G401 (cell line): ENCODE measurements around the gene SYNPR. TPM values are rescaled to one million over a fixed set of nuclear protein-coding genes. Genes with fewer than 3 reads are reported as not detected.

Source experiments
- DNase-seq: peaks from one replicate; pipeline ENCODE4 v3.0.0-alpha.2; 2015; ENCODE audit warnings: low spot score
- in situ Hi-C: cut with HindIII; loops from 2 replicates; pipeline ENCODE4 v1.10.0; 2016; ENCODE audit warnings: low sequenced_read_pairs, mixed read lengths
- total RNA-seq: library from RNA; depleted of rRNA; stranded (reverse); fragments of >200 nt; shearing (Covaris generic); gene quantifications from 2 replicates; pipeline ENCODE4 v1.2.3, GENCODE V29; 2014

The SYNPR gene
- total RNA-seq, 1 experiment from 2014 or later, result not detected

- in situ Hi-C loops, result no loop called here
- no peak for DNase-seq
Observed at GRCh38 chr3:63580151-63580550, 302.0 kb downstream of the SYNPR start.

DNA sequence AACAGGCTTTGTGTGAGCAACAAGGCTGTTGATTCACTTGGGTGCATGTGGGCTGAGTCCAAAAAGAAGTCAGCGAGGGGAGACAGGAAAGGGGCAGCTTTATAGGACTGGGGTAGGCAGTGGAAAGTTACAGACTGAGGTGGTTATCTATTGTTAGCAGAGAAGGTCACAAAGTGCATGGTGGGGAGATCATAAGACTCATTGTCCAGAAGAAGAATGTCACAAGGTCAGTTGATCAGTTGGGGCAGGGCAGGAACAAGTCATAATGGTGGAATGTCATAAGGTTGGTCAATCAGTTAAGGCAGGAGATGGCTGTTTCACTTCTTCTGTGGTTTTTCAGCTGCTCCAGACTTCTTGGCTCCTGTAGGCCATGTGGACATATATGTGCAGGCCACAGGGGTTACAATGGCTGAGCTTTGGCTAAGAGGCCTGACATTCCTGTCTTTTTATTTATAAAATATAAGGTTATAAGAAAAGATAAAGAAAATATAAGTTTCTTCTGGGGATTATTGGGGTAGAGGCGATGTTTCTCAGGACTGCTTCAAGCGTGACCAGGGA, 304.9 kb downstream of the SYNPR start:
- no peak for DNase-seq
- in situ Hi-C loops, result no loop called here

DNA sequence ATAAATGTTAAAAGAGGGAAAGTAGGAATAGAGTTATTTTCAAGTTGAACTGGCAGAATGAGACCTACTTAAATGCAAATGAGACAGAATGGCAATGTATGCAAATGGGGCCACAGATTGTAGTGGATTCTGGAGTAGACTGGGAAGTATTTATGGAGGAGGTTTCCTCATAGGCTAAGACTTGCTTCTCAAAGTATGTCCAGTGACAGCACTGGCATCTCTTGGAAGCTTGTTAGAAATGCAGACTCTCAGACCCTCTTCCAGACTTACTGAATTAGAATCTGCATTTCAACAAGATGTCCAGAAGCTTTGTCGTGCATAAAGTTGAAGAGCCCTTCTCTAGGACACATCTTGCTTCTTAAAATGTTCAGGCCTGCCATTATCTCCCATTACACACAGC, 306.6 kb downstream of the SYNPR start:
- in situ Hi-C loops, result no loop called here
- DNase-seq, result no peak

DNA sequence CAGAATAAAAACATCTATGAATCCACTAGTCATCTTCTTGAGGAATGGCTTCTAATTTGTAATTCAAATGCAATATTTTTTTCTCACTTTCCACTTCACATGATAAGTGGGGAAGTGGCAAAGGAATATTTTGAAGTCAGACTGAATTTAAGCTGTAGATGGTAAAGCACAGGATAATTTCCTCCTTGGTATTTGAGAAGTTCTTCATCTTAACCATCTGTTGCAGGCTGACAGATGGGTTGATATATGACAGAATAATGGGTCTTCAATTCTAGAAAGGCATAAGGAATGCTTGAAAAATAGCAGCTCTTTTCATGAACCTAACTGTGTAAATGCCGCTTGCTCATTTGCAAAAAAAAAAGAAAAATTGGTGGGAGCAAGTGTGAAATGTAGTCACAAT, 307.8 kb downstream of the SYNPR start:
- DNase-seq, result peak; percentile 9
- in situ Hi-C loops, result no loop called here

GRCh38 chr3:63588895-63589294, 310.8 kb downstream of the SYNPR start:
- in situ Hi-C loops, result no loop called here
- DNase-seq, result no peak

DNA sequence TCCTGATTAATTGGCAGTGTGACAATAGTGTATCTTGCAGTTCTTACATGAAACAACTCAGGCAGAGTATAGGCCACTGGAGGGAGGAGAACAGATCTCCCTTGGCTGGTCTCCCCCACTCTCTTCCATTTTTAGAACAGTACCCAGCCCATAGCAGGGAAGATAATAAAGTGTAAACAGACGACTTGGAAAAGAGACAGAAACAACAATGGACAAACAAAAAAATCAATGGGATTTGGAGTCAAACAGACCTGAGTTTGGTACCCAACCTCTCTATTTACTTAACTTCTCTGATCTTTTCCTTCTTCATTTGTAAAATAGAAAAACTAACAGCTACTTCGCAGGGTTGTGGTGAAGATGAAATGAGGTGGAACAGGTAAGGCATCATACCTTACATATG, 315.7 kb downstream of the SYNPR start:
- in situ Hi-C loops, result no loop called here
- DNase-seq, result no peak

- no peak for DNase-seq
- in situ Hi-C loops, result no loop called here
Observed at GRCh38 chr3:63595221-63595620, 317.1 kb downstream of the SYNPR start.

- in situ Hi-C loops, result no loop called here
- no peak for DNase-seq
Observed at GRCh38 chr3:63597019-63597418, 318.9 kb downstream of the SYNPR start.

- in situ Hi-C loops, result no loop called here
- no peak for DNase-seq
Observed at GRCh38 chr3:63607716-63608115, 329.6 kb downstream of the SYNPR start.

DNA sequence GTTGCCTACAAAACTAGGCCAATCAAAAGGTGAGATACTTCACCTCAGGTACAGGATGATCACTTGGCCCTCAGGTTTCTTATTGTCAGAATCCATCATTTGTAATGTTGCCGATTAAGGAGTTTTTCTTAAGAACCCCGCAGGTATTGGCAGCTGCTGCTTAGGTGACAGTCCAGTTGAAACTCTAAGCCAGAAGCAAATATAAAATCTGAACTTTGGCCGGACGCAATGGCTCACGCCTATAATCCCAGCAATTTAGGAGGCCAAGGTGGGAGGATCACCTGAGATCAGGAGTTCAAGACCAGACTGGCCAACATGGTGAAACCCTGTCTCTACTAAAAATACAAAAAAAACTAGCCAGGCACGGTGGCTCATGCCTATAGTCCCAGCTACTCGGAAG, 331.3 kb downstream of the SYNPR start:
- in situ Hi-C loops, result no loop called here

GRCh38 chr3:63609834-63610233, 331.7 kb downstream of the SYNPR start:
- in situ Hi-C loops, result no loop called here
- no peak for DNase-seq

More for the DNA sequence above, 331.3 kb downstream of the SYNPR start:
- no peak for DNase-seq

- in situ Hi-C loops, result no loop called here
- no peak for DNase-seq
Observed at GRCh38 chr3:63611382-63611781, 333.3 kb downstream of the SYNPR start.

- in situ Hi-C loops, result no loop called here
- no peak for DNase-seq
Observed at GRCh38 chr3:63613561-63613960, 335.5 kb downstream of the SYNPR start.

GRCh38 chr3:63617391-63617790, 339.3 kb downstream of the SYNPR start:
- DNase-seq, result no peak

GRCh38 chr3:63624941-63625560, 346.9 kb downstream of the SYNPR start:
- in situ Hi-C loops, result no loop called here
- DNase-seq, result peak; percentile 40

More at GRCh38 chr3:63617391-63617790, 339.3 kb downstream of the SYNPR start:
- in situ Hi-C loops, result no loop called here

DNA sequence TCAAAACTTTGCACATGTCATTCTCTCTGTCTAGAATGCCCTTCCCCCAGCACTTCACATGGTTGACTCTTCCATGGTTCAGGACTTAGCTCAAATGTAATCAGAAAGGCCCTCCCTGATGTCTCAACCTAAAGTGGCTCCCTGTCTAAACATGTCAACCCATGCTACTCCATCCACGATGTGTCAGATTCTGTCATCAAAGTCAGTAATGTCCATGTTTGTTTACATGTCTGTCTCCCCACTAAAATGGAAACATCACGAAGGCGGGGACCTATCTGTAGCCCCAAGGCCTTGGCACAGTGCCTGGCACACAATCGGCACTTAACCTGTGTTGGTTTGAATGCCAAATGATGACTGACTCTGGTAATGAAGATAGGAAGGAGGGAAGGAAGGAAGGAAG, 353.6 kb downstream of the SYNPR start:
- no peak for DNase-seq
- in situ Hi-C loops, result no loop called here

DNA sequence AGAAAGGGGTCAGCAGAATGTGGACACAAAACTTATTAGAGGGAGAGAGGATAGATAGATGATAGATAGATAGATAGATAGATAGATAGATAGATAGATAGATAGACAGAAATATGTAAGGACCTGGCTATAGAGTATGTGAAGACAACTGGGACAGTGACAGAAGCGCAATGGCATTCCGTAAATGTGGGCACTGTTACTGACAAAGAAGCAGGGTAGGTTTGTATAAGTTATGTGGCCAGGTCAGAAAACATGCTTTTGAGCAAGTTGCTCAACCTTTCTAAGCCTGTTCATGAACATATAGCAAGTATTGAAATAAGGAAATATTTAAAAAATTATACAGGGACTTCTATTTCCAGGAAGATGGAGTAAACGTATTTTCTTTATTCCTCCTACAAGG, 357.1 kb downstream of the SYNPR start:
- in situ Hi-C loops, result no loop called here
- DNase-seq, result no peak

GRCh38 chr3:63639806-63640205, 361.7 kb downstream of the SYNPR start:
- no peak for DNase-seq
- in situ Hi-C loops, result no loop called here

- no peak for DNase-seq
- in situ Hi-C loops, result no loop called here
Observed at GRCh38 chr3:63642488-63642887, 364.4 kb downstream of the SYNPR start.

GRCh38 chr3:63644212-63644797, 366.2 kb downstream of the SYNPR start:
- DNase-seq, result no peak

More at GRCh38 chr3:63644212-63644797, 366.2 kb downstream of the SYNPR start:
- in situ Hi-C loops, result no loop called here
